ENCODE results near the gene PALM. TPM values are rescaled to one million over a fixed set of nuclear protein-coding genes. Genes with fewer than 3 reads are reported as not detected.
"Not testable (repeated sequence)": the region's sequence is repeated elsewhere in the genome, so short reads cannot be mapped to it uniquely, and the experiment has no call there.

The PALM gene
- total RNA-seq, 4 donors from 2014 or later: 42.8 to 119 (median 70.8) TPM

DNA sequence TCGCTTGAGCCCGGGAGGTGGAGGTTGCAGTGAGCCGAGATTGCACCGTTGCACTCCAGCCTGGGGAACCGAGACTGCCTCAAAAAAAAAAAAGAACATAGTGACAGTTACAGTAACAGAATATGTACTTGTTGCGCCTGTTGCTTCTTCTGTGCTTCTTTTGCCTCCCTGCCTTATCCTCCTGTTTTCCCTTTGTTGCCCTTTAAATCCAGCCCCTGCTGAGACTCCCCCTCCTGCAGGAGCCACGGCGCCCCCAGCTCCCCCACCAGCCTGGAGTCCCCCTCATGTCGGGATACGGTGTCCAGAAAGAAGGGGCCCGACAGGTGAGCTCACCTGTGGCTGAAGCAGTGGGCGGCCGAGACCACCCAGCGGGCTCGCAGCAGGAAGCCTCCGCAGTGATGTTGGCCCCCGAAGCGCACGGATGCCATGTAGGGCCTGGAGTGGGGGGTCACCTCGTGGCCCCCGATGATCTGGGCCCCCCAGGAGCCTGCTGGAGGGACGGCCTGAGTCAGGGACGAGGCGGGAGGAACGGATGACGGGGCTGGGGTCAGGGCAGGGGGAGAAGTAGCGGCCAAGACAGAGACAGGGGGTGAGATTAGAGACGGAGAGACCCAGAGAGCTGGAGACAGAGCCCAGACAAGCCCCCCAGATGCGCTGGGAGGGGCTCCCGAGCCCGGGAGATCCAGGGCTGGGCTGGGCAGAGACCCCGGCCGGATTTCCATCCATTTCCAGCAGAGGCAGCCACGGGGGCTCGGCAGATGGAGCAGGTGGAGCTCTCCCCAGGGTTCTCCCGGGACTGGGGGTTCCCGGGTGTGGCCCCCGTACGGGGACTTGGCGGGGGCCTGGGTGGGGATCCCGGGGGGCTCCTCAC, 14.0 kb upstream of the PALM start:
- WGBS: 50% methylated on average over 29 of the region's 41 CpGs
- Histone ChIP-seq H3K4me3 (no peak overlapping the region), H3K27me3 (peaks cover 0 to 31% (median 0%) of the 10 kb centered on the region in 4 donors), H3K27ac (replicated peaks in 1 of 4) (no peak overlapping the region), H3K36me3 (no peaks in the 10 kb centered on the region), H3K9me3 (no peaks in the 10 kb centered on the region), H3K4me1 (no peaks in the 10 kb centered on the region)
- no peak for DNase-seq (ENCODE audit: extremely low spot score)
- TF ChIP-seq, protein P1, sequence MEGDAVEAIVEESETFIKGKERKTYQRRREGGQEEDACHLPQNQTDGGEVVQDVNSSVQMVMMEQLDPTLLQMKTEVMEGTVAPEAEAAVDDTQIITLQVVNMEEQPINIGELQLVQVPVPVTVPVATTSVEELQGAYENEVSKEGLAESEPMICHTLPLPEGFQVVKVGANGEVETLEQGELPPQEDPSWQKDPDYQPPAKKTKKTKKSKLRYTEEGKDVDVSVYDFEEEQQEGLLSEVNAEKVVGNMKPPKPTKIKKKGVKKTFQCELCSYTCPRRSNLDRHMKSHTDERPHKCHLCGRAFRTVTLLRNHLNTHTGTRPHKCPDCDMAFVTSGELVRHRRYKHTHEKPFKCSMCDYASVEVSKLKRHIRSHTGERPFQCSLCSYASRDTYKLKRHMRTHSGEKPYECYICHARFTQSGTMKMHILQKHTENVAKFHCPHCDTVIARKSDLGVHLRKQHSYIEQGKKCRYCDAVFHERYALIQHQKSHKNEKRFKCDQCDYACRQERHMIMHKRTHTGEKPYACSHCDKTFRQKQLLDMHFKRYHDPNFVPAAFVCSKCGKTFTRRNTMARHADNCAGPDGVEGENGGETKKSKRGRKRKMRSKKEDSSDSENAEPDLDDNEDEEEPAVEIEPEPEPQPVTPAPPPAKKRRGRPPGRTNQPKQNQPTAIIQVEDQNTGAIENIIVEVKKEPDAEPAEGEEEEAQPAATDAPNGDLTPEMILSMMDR (IDR thresholded peaks at IDR 0.05): no peak
- TF ChIP-seq POLR2A (IDR thresholded peaks at IDR 0.05; ENCODE audit: low read depth): no peak
- no peak for TF ChIP-seq EP300 (IDR thresholded peaks at IDR 0.05)
- no peak for TF ChIP-seq POLR2AphosphoS5 (IDR thresholded peaks at IDR 0.05)
- intact Hi-C loops (cut with DNase I): no loop called here

DNA sequence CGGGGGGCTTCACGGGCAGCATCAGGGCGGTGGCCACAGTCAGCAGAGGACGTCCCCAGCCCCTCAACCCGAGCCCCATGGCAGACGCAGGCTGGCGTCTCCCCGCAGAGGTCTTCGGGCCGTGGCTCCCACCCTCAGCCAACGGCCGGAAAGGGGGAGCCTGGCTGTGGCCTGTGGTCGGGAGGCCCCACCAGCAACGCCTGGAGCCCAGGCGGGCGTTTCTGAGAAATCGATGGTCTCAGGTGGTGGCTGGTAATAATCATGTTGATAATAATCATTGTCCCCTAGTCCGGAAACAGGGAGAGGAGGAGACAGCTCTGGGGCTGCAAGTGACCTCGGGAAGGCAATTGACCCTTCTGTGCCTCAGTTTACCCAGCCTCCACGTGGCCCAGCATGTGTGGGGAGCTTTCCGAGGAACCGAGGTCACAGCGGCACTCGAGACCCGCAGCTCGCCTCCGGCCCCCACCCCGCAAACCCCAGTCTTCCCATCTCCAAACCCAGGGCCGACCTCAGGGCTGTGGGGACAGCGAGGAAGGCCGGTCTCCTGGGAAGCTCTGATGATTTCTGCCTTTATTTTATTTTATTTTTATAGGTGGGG, 13.3 kb upstream of the PALM start, which contains the start of gene PRSS57:
Gene PRSS57, minus strand, starts transcription at position 101 of the 598 bp plus-strand sequence. Its CDS starts 22 bp downstream, at position 79.
- no peaks in the 10 kb centered on the region for H3K36me3 ChIP-seq
- intact Hi-C loops (cut with DNase I): no loop called here
- peaks cover 0 to 33% (median 0%) of the 10 kb centered on the region in 4 donors for H3K27me3 ChIP-seq
- H3K27ac ChIP-seq (replicated peaks in 1 of 4): no peak within 1 kb of the TSS
- H3K4me1 ChIP-seq: no peaks in the 10 kb centered on the region
- DNase-seq (ENCODE audit: extremely low spot score): no peak
- no peak within 1 kb of the TSS for H3K4me3 ChIP-seq
- WGBS: 77% methylated on average over 26 of the region's 31 CpGs
- TF ChIP-seq POLR2AphosphoS5 (IDR thresholded peaks at IDR 0.05): no peak
- H3K9me3 ChIP-seq: no peaks in the 10 kb centered on the region

DNA sequence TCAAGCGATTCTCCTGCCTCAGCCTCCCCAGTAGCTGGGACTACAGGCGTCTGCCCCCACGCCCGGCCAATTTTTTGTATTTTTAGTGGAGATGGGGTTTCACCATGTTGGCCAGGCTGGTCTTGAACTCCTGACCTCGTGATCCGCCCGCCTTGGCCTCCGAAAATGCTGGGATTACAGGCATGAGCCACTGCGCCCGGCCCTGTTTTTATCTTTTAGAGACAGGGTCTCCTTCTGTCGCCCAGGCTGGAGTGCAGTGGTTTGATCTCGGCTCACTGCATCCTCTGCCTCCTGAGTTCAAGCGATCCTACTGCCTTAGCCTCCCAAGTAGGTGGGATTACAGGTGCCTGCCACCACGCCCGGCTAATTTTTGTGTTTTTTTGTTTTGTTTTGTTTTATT, 10.2 kb upstream of the PALM start:
- peaks cover 0 to 51% (median 0%) of the 10 kb centered on the region in 4 donors for H3K27me3 ChIP-seq
- H3K27ac ChIP-seq (replicated peaks in 1 of 4); H3K4me1 ChIP-seq; intact Hi-C loops (cut with DNase I); DNase-seq (ENCODE audit: extremely low spot score); H3K4me3 ChIP-seq; H3K36me3 ChIP-seq; H3K9me3 ChIP-seq: not testable (repeated sequence)
- 91% methylated on average over 15 of the region's 15 CpGs for WGBS

- H3K27me3 ChIP-seq: peaks cover 0 to 59% (median 2%) of the 10 kb centered on the region in 4 donors
- not testable (repeated sequence) for H3K36me3 ChIP-seq
Measured at GRCh38 chr19:699885-700284, 8.8 kb upstream of the PALM start.

DNA sequence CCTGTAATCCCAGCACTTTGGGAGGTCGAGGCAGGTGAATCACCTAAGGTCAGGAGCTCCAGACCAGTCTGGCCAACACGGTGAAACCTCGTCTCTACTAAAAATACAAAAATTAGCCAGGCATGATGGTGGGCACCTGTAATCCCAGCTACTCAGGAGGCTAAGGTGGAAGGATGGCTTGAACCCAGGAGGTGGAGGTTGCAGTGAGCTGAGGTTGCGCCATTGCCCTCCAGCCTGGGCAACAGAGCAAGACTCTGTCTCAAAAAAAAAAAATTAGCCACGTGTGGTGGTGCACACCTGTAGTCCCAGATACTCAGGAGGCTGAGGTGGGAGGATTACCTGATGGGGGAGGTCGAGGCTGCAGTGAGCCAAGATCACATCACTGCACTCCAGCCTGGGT, 5.9 kb upstream of the PALM start:
- H3K36me3 ChIP-seq; H3K27ac ChIP-seq (replicated peaks in 1 of 4); DNase-seq (ENCODE audit: extremely low spot score); H3K9me3 ChIP-seq; intact Hi-C loops (cut with DNase I): not testable (repeated sequence)
- WGBS: 71% methylated on average over 6 of the region's 6 CpGs
- H3K4me3 ChIP-seq: peak overlapping the region in 2 of 4 donors; percentile 33 to 48
- peaks cover 0 to 36% (median 2%) of the 10 kb centered on the region in 4 donors for H3K27me3 ChIP-seq
- H3K4me1 ChIP-seq: peaks cover 15 to 30% (median 22%) of the 10 kb centered on the region in 4 donors

More at GRCh38 chr19:699885-700284, 8.8 kb upstream of the PALM start:
- 89% methylated on average over 14 of the region's 14 CpGs for WGBS
- H3K9me3 ChIP-seq; H3K4me3 ChIP-seq; DNase-seq (ENCODE audit: extremely low spot score); intact Hi-C loops (cut with DNase I); H3K27ac ChIP-seq (replicated peaks in 1 of 4): not testable (repeated sequence)
- peaks cover 8 to 18% (median 15%) of the 10 kb centered on the region in 4 donors for H3K4me1 ChIP-seq

GRCh38 chr19:703329-703650, 5.4 kb upstream of the PALM start:
- TF ChIP-seq, protein P1 (IDR thresholded peaks at IDR 0.05): no peak
- no peak for TF ChIP-seq POLR2A (IDR thresholded peaks at IDR 0.05; ENCODE audit: low read depth)
- TF ChIP-seq POLR2AphosphoS5 (IDR thresholded peaks at IDR 0.05): no peak
- TF ChIP-seq EP300 (IDR thresholded peaks at IDR 0.05): no peak
- intact Hi-C loops (cut with DNase I): no loop called here
- peaks cover 0 to 3% (median 0%) of the 10 kb centered on the region in 4 donors for H3K9me3 ChIP-seq
- H3K27ac ChIP-seq (replicated peaks in 1 of 4): peak overlapping the region in 3 of 4 donors; percentile 7 to 48 (median 11)
- no peak for DNase-seq (ENCODE audit: extremely low spot score)
- peak overlapping the region; percentile 32 to 48 (median 34) for H3K4me3 ChIP-seq
- H3K4me1 ChIP-seq: peaks cover 20 to 34% (median 26%) of the 10 kb centered on the region in 4 donors
- no peaks in the 10 kb centered on the region for H3K36me3 ChIP-seq
- peaks cover 0 to 36% (median 2%) of the 10 kb centered on the region in 4 donors for H3K27me3 ChIP-seq
- 44% methylated on average over 4 of the region's 4 CpGs for WGBS
